K562 (cell line): ENCODE data around the gene OR8B3. TPM values are rescaled to one million over a fixed set of nuclear protein-coding genes. Genes with fewer than 3 reads are reported as not detected.

Experiments
- ATAC-seq: fragments of 200-7000 bp; cut with Tn5 transposase; 3 replicates; pipeline ENCODE4 v1.9.1; 2020; ENCODE audit warnings: moderate library complexity
- BruUV-seq: library from RNA; stranded (reverse); fragments of 400-500 nt; replicated peaks from 2 replicates; lab custom pipeline; 2021; lab: Mats Ljungman, UMichigan
- CTCF ChIA-PET: fragments of 300-600 bp; formaldehyde crosslinking; extraction: SDS; loops from one replicate; lab custom pipeline; 2021; ENCODE audit warnings: low intra/inter-chr PET ratio; lab: Yijun Ruan, JAX
- POLR2A ChIA-PET: fragments of 300-600, 350-650 bp; sonication (Branson Sonifier 250); formaldehyde crosslinking; extraction: SDS; loops from one replicate; lab custom pipeline; 2021; ENCODE audit warnings: antibody characterized with exemption, inconsistent platforms; lab: Yijun Ruan, JAX
- DNase-seq, 4 experiments: peaks; one replicate each; pipeline versions ENCODE4 v3.0.0 to v3.0.0-alpha.2; 2011 to 2018; ENCODE audit warnings: low spot score in 3 of 4, mixed read lengths in 3 of 4; ENCODE audit errors: extremely low read depth in 1 of 4
- FAIRE-seq: peaks from 2 replicates; lab custom pipeline; 2011; peaks lifted over from hg19 to GRCh38; lab: Jason Lieb, UNC
- H2AFZ ChIP-seq: 2 replicates; pipeline ENCODE4 v1.6.0; 2011; ENCODE audit warnings: low read depth, low read length, control low read depth, inconsistent platforms
- H3K27ac ChIP-seq: fragments of 200-600 bp; 3 replicates; pipeline ENCODE4 v1.8.0; 2011; ENCODE audit warnings: low read depth, mild to moderate bottlenecking, control low read depth, inconsistent platforms, low read length, moderate library complexity, mixed read lengths; ENCODE audit errors: extremely low read depth
- H3K27me3 ChIP-seq, 2 experiments: fragments of 300-600 bp in 1 of 2; 2 replicates in 1 of 2; 3 replicates in 1 of 2; pipeline versions ENCODE4 v1.6.0 to v1.8.0; 2011; ENCODE audit warnings: inconsistent platforms in 2 of 2, low read length in 2 of 2, mild to moderate bottlenecking in 1 of 2, mixed read lengths in 1 of 2, moderate library complexity in 1 of 2; ENCODE audit not compliant: control insufficient read depth in 2 of 2, insufficient read depth in 2 of 2
- H3K36me3 ChIP-seq: fragments of 300-600 bp; 3 replicates; pipeline ENCODE4 v1.8.0; 2011; ENCODE audit warnings: mild to moderate bottlenecking, low read length, inconsistent platforms; ENCODE audit not compliant: control insufficient read depth, insufficient read depth
- H3K4me1 ChIP-seq, 2 experiments: fragments of 200-600 bp in 1 of 2; replicated peaks in 1 of 2; 2 replicates in 1 of 2; 3 replicates in 1 of 2; pipeline versions ENCODE4 v1.5.1 to v1.8.0; 2011; ENCODE audit warnings: inconsistent platforms in 2 of 2, low read length in 2 of 2, mild to moderate bottlenecking in 1 of 2, mixed read lengths in 1 of 2, moderate library complexity in 1 of 2; ENCODE audit not compliant: control insufficient read depth in 2 of 2, insufficient read depth in 2 of 2
- H3K4me2 ChIP-seq: 2 replicates; pipeline ENCODE4 v1.6.1; 2011; ENCODE audit warnings: low read length, control low read depth, inconsistent platforms, mixed read lengths; ENCODE audit not compliant: insufficient read depth
- H3K4me3 ChIP-seq: fragments of 200-600 bp; sonication (generic), shearing (Covaris generic); 2 replicates; pipeline ENCODE4 v1.5.1; 2016; ENCODE audit warnings: control low read depth, inconsistent platforms
- H3K79me2 ChIP-seq: fragments of 200-600 bp; 3 replicates; pipeline ENCODE4 v1.8.0; 2011; ENCODE audit warnings: low read length, inconsistent platforms; ENCODE audit not compliant: control insufficient read depth, insufficient read depth
- H3K9ac ChIP-seq, 2 experiments: 2 replicates each; pipeline versions ENCODE4 v1.6.0 to v1.6.1; 2011; ENCODE audit warnings: low read depth in 2 of 2, low read length in 2 of 2, control low read depth in 1 of 2, inconsistent platforms in 1 of 2, mild to moderate bottlenecking in 1 of 2, mixed read lengths in 1 of 2; ENCODE audit not compliant: insufficient read depth in 1 of 2
- H3K9me1 ChIP-seq: one replicate; pipeline ENCODE4 v1.6.0; 2011; ENCODE audit warnings: inconsistent platforms, mild to moderate bottlenecking, low read length, moderate library complexity; ENCODE audit not compliant: control insufficient read depth, insufficient read depth
- H3K9me3 ChIP-seq: replicated peaks from 2 replicates; pipeline ENCODE4 v1.5.1; 2011; ENCODE audit warnings: low read depth, low read length, inconsistent platforms; ENCODE audit not compliant: control insufficient read depth, insufficient read depth
- H4K20me1 ChIP-seq: replicated peaks from 2 replicates; pipeline ENCODE4 v1.6.1; 2011; ENCODE audit warnings: low read length, inconsistent platforms, mixed read lengths; ENCODE audit not compliant: control insufficient read depth, insufficient read depth
- CTBP1 ChIP-seq: fragments of 450-650 bp; IDR thresholded peaks from 2 replicates; pipeline ENCODE4 v1.6.1; 2016; ENCODE audit warnings: borderline replicate concordance
- KAT2B ChIP-seq: IDR thresholded peaks from one replicate; pipeline ENCODE4 v1.6.1; 2012; ENCODE audit warnings: low read depth, mild to moderate bottlenecking, control low read depth, inconsistent platforms, low read length, moderate library complexity
- KLF10 ChIP-seq: fragments of 250-450 bp; sonication (Bioruptor Pico); IDR thresholded peaks from 2 replicates; pipeline ENCODE4 v1.6.1; 2021; ENCODE audit warnings: matching md5 sums
- MCM5 ChIP-seq: fragments of 450-650 bp; IDR thresholded peaks from 2 replicates; pipeline ENCODE4 v1.6.1; 2016; ENCODE audit warnings: low read depth
- NRF1 ChIP-seq, 2 experiments: fragments of 450-650 bp; IDR thresholded peaks in 1 of 2; conservative IDR thresholded peaks in 1 of 2; 2 replicates each; pipeline ENCODE4 v1.6.1; 2014; ENCODE audit warnings: mild to moderate bottlenecking in 2 of 2
- TOE1 ChIP-seq, 2 experiments: fragments of 450-650 bp in 1 of 2; sonication (generic) in 1 of 2; formaldehyde crosslinking in 1 of 2; IDR thresholded peaks; 2 replicates each; pipeline versions ENCODE4 v1.7.1 to v1.8.0; 2016 to 2022; ENCODE audit warnings: borderline replicate concordance in 2 of 2, mild to moderate bottlenecking in 2 of 2, antibody characterized with exemption in 1 of 2, inconsistent platforms in 1 of 2, low read depth in 1 of 2, missing genetic modification reagents in 1 of 2, moderate library complexity in 1 of 2
- ZFP1 ChIP-seq: fragments of 450-650 bp; formaldehyde crosslinking; IDR thresholded peaks from 2 replicates; pipeline ENCODE4 v1.4.0; 2020; ENCODE audit warnings: mild to moderate bottlenecking, mixed read lengths
- WGBS: fragments of 100-300 bp; shearing (Covaris generic); methylation state at CpG from one replicate; pipeline ENCODE4 v1.1.6; 2016; ENCODE audit warnings: low coverage, mixed read lengths; ENCODE audit not compliant: insufficient coverage; ENCODE audit errors: missing lambda C conversion rate; 5-methylcytosine and 5-hydroxymethylcytosine counted together
- in situ Hi-C: fragments of 300-500 bp; cut with MboI; formaldehyde crosslinking; loops from 4 replicates; pipeline ENCODE4 v1.15.0; 2018; ENCODE audit warnings: inconsistent platforms, mixed read lengths
- intact Hi-C: fragments of 100-400 bp; cut with micrococcal nuclease; formaldehyde crosslinking; loops from 2 replicates; pipeline ENCODE4 v1.14.2; 2022
- polyA plus RNA-seq, 8 experiments: library from polyadenylated mRNA; depleted of rRNA in 4 of 8; stranded (reverse) in 5 of 8; unstranded in 3 of 8; fragments of >200 nt; fragmentation: Nextera tagmentation in 2 of 8; fragmentation: Illumina TruSeq in 1 of 8; extraction: Ambion mirVana in 2 of 8; extraction: Trizol in 1 of 8; gene quantifications; 2 replicates each; pipeline versions ENCODE4 v1.2.1 to v1.2.3, GENCODE V29; 2011 to 2014; ENCODE audit warnings: inconsistent platforms in 1 of 8, missing spikeins in 1 of 8
- total RNA-seq, 7 experiments: library from RNA; depleted of rRNA in 6 of 7; stranded (reverse); fragments of >200 nt in 6 of 7; fragmentation: Illumina TruSeq in 2 of 7; extraction: Trizol in 2 of 7; gene quantifications; 2 replicates each; pipeline versions ENCODE4 v1.2.1 to v1.2.3, GENCODE V29; 2011 to 2021; ENCODE audit warnings: low replicate concordance in 1 of 7
- TF ChIP-seq, protein P1 (sequence below): fragments of 450-650 bp; IDR thresholded peaks from 2 replicates; pipeline ENCODE4 v1.7.0; 2016; ENCODE audit warnings: borderline replicate concordance
- TF ChIP-seq, protein P2 (sequence below): fragments of 200-400 bp; formaldehyde crosslinking; IDR thresholded peaks from 2 replicates; pipeline ENCODE4 v1.6.1; 2017; ENCODE audit warnings: mild to moderate bottlenecking, low read depth, low read length, moderate library complexity
- TF ChIP-seq, protein P3 (sequence below), 3 experiments: fragments of 200-800 bp in 1 of 3; fragments of 250-450 bp in 1 of 3; fragments of 450-650 bp in 1 of 3; sonication (Bioruptor Pico) in 1 of 3; sonication (Bioruptor generic) in 1 of 3; formaldehyde crosslinking in 1 of 3; IDR thresholded peaks; 2 replicates each; pipeline versions ENCODE4 v1.6.1 to v1.8.0; 2016 to 2022; ENCODE audit warnings: mild to moderate bottlenecking in 2 of 3, missing genetic modification characterization in 2 of 3, missing compliant biosample characterization in 1 of 3, moderate library complexity in 1 of 3
- TF ChIP-seq, protein P4 (sequence below): fragments of 250-450 bp; sonication (Bioruptor Pico); IDR thresholded peaks from 2 replicates; pipeline ENCODE4 v1.4.0; 2020; ENCODE audit warnings: borderline replicate concordance

Gene OR8B3
- total and polyA plus RNA-seq, 9 of the 15 experiments (the other 6 are each of a cell fraction or from before 2014, with no cell fraction given) = 0.13 TPM; not detected in 8

DNA sequence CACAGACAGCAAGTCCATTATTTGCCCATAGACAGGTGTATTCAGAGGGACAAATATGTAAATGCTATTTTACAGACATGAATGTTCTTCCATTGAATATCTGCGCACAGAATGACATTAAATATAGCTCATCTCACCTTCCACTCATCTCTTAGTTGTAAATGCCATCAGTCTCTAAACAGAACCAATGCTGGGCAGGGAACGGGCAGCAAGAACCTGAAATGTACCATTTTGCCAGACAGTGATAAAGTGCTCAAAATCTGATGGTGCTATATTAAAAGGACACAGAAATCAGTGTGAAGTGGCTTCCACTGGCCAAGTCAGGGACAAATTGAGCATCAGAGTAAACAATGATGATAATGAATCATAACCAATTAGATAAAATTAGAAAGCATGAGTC lies 35.9 kb upstream of the OR8B3 start:
- in situ Hi-C loops (no loop called here), intact Hi-C loops (no loop called here)
- Histone ChIP-seq H3K4me3 (no peak overlapping the region), H4K20me1 (no peaks in the 10 kb centered on the region), H3K9me1 (no peaks in the 10 kb centered on the region), H3K4me2 (no peak overlapping the region), H3K9me3 (no peaks in the 10 kb centered on the region; the same call in 1 of the 2 replicates), H3K9ac (no peak overlapping the region), H3K27ac (no peak overlapping the region), H3K27me3 (no peaks in the 10 kb centered on the region), H3K36me3 (no peaks in the 10 kb centered on the region), H3K4me1 (no peaks in the 10 kb centered on the region; a peak in 1 of 5 replicates), H3K79me2 (no peaks in the 10 kb centered on the region), H2AFZ (no peak overlapping the region)
- no TSS peak for BruUV-seq
- ChIA-PET POLR2A (no interaction called here), CTCF (no interaction called here)
- FAIRE-seq (no peak), ATAC-seq (no peak), DNase-seq (no peak)
- WGBS = 33% methylated on average over 2 of the region's 2 CpGs
- TF ChIP-seq KLF10 (CRISPR knock-in tag) (no peak), TOE1 (IDR thresholded peaks at IDR 0.05; ENCODE audit: borderline replicate concordance) (no peak), TOE1 (CRISPR knock-in tag; IDR thresholded peaks at IDR 0.05; ENCODE audit: borderline replicate concordance, low read depth) (no peak), MCM5 (no peak), CTBP1 (no peak), KAT2B (no peak), NRF1 (conservative IDR thresholded peaks at IDR 0.05 in 1 of 2, IDR thresholded peaks at IDR 0.05 in 1 of 2) (no peak), ZFP1 (CRISPR knock-in tag) (no peak)
- TF ChIP-seq, protein P1, sequence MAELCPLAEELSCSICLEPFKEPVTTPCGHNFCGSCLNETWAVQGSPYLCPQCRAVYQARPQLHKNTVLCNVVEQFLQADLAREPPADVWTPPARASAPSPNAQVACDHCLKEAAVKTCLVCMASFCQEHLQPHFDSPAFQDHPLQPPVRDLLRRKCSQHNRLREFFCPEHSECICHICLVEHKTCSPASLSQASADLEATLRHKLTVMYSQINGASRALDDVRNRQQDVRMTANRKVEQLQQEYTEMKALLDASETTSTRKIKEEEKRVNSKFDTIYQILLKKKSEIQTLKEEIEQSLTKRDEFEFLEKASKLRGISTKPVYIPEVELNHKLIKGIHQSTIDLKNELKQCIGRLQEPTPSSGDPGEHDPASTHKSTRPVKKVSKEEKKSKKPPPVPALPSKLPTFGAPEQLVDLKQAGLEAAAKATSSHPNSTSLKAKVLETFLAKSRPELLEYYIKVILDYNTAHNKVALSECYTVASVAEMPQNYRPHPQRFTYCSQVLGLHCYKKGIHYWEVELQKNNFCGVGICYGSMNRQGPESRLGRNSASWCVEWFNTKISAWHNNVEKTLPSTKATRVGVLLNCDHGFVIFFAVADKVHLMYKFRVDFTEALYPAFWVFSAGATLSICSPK = no peak
- TF ChIP-seq, protein P2, sequence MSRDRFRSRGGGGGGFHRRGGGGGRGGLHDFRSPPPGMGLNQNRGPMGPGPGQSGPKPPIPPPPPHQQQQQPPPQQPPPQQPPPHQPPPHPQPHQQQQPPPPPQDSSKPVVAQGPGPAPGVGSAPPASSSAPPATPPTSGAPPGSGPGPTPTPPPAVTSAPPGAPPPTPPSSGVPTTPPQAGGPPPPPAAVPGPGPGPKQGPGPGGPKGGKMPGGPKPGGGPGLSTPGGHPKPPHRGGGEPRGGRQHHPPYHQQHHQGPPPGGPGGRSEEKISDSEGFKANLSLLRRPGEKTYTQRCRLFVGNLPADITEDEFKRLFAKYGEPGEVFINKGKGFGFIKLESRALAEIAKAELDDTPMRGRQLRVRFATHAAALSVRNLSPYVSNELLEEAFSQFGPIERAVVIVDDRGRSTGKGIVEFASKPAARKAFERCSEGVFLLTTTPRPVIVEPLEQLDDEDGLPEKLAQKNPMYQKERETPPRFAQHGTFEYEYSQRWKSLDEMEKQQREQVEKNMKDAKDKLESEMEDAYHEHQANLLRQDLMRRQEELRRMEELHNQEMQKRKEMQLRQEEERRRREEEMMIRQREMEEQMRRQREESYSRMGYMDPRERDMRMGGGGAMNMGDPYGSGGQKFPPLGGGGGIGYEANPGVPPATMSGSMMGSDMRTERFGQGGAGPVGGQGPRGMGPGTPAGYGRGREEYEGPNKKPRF = no peak
- TF ChIP-seq, protein P3, sequence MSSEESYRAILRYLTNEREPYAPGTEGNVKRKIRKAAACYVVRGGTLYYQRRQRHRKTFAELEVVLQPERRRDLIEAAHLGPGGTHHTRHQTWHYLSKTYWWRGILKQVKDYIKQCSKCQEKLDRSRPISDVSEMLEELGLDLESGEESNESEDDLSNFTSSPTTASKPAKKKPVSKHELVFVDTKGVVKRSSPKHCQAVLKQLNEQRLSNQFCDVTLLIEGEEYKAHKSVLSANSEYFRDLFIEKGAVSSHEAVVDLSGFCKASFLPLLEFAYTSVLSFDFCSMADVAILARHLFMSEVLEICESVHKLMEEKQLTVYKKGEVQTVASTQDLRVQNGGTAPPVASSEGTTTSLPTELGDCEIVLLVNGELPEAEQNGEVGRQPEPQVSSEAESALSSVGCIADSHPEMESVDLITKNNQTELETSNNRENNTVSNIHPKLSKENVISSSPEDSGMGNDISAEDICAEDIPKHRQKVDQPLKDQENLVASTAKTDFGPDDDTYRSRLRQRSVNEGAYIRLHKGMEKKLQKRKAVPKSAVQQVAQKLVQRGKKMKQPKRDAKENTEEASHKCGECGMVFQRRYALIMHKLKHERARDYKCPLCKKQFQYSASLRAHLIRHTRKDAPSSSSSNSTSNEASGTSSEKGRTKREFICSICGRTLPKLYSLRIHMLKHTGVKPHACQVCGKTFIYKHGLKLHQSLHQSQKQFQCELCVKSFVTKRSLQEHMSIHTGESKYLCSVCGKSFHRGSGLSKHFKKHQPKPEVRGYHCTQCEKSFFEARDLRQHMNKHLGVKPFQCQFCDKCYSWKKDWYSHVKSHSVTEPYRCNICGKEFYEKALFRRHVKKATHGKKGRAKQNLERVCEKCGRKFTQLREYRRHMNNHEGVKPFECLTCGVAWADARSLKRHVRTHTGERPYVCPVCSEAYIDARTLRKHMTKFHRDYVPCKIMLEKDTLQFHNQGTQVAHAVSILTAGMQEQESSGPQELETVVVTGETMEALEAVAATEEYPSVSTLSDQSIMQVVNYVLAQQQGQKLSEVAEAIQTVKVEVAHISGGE (CRISPR knock-in tag; IDR thresholded peaks at IDR 0.05) = no peak
- TF ChIP-seq, protein P4, sequence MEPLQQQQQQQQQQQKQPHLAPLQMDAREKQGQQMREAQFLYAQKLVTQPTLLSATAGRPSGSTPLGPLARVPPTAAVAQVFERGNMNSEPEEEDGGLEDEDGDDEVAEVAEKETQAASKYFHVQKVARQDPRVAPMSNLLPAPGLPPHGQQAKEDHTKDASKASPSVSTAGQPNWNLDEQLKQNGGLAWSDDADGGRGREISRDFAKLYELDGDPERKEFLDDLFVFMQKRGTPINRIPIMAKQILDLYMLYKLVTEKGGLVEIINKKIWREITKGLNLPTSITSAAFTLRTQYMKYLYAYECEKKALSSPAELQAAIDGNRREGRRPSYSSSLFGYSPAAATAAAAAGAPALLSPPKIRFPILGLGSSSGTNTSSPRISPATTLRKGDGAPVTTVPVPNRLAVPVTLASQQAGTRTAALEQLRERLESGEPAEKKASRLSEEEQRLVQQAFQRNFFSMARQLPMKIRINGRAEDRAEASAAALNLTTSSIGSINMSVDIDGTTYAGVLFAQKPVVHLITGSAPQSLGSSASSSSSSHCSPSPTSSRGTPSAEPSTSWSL (CRISPR knock-in tag) = no peak
